Mesendoderm (in vitro differentiated cells): ENCODE measurements around the gene LDLR.

Source experiments
- DNase-seq: peaks from one replicate; pipeline ENCODE4 v3.0.0; 2013
- H2AK5ac ChIP-seq: 2 replicates; pipeline ENCODE4 v1.6.1; 2013; ENCODE audit warnings: low read length, inconsistent platforms
- H2BK120ac ChIP-seq: 2 replicates; pipeline ENCODE4 v1.6.1; 2013; ENCODE audit warnings: low read depth, mild to moderate bottlenecking, low read length, moderate library complexity, mixed read lengths
- H2BK15ac ChIP-seq: replicated peaks from 2 replicates; pipeline ENCODE4 v1.6.1; 2013; ENCODE audit warnings: low read depth, mild to moderate bottlenecking, moderate library complexity
- H2BK5ac ChIP-seq: 2 replicates; pipeline ENCODE4 v1.6.1; 2013; ENCODE audit warnings: low read length, inconsistent platforms
- H3K18ac ChIP-seq: 2 replicates; pipeline ENCODE4 v1.6.1; 2013; ENCODE audit warnings: mild to moderate bottlenecking, low read length, mixed read lengths
- H3K23ac ChIP-seq: one replicate; pipeline ENCODE4 v1.6.1; 2013; ENCODE audit warnings: low read length
- H3K27ac ChIP-seq: 2 replicates; pipeline ENCODE4 v1.5.1; 2013; ENCODE audit warnings: low read depth, mild to moderate bottlenecking, inconsistent platforms, low read length, moderate library complexity
- H3K27me3 ChIP-seq: 2 replicates; pipeline ENCODE4 v1.6.1; 2013; ENCODE audit warnings: low read length, control low read depth, mild to moderate bottlenecking, inconsistent platforms; ENCODE audit not compliant: insufficient read depth, poor library complexity
- H3K36me3 ChIP-seq: 2 replicates; pipeline ENCODE4 v1.6.1; 2013; ENCODE audit warnings: low read length, inconsistent platforms; ENCODE audit not compliant: control insufficient read depth, insufficient read depth
- H3K4ac ChIP-seq: one replicate; pipeline ENCODE4 v1.6.1; 2013; ENCODE audit warnings: low read depth, mild to moderate bottlenecking, low read length, moderate library complexity
- H3K4me1 ChIP-seq: 2 replicates; pipeline ENCODE4 v1.6.1; 2013; ENCODE audit warnings: low read depth, low read length, inconsistent platforms; ENCODE audit not compliant: control insufficient read depth
- H3K4me2 ChIP-seq: 2 replicates; pipeline ENCODE4 v1.6.1; 2013; ENCODE audit warnings: low read length
- H3K4me3 ChIP-seq: 2 replicates; pipeline ENCODE4 v1.5.1; 2013; ENCODE audit warnings: mild to moderate bottlenecking, low read length
- H3K56ac ChIP-seq: one replicate; pipeline ENCODE4 v1.6.1; 2013; ENCODE audit warnings: low read length
- H3K79me1 ChIP-seq: 2 replicates; pipeline ENCODE4 v1.6.1; 2013; ENCODE audit warnings: low read length, inconsistent platforms
- H3K79me2 ChIP-seq: 2 replicates; pipeline ENCODE4 v1.6.1; 2013; ENCODE audit warnings: mild to moderate bottlenecking, low read length; ENCODE audit not compliant: control insufficient read depth, insufficient read depth
- H3K9ac ChIP-seq: 2 replicates; pipeline ENCODE4 v1.6.1; 2013; ENCODE audit warnings: low read length, inconsistent platforms
- H4K5ac ChIP-seq: one replicate; pipeline ENCODE4 v1.6.1; 2013; ENCODE audit warnings: low read length
- H4K8ac ChIP-seq: one replicate; pipeline ENCODE4 v1.6.1; 2013; ENCODE audit warnings: low read depth, mild to moderate bottlenecking, control low read depth, low read length, moderate library complexity
- WGBS: extraction: QIAGEN DNeasy Blood & Tissue Kit; methylation state at CpG from one replicate; pipeline ENCODE4 v1.1.7; 2013; ENCODE audit warnings: low lambda C conversion rate, missing lambda C conversion rate; ENCODE audit not compliant: insufficient coverage; ENCODE audit errors: extremely low coverage; 5-methylcytosine and 5-hydroxymethylcytosine counted together

Gene LDLR

GRCh38 chr19:11172576-11172975 lies 83.3 kb downstream of the LDLR start:
- Histone ChIP-seq H3K27me3 (no peaks in the 10 kb centered on the region), H3K4me2 (no peak overlapping the region), H2BK15ac (no peak overlapping the region), H3K23ac (no peak overlapping the region), H3K4me3 (no peak overlapping the region), H3K79me2 (no peaks in the 10 kb centered on the region), H2AK5ac (no peak overlapping the region), H3K9ac (no peak overlapping the region), H2BK5ac (no peak overlapping the region), H3K79me1 (no peaks in the 10 kb centered on the region), H4K8ac (no peak overlapping the region), H2BK120ac (no peak overlapping the region), H3K56ac (no peak overlapping the region), H3K4ac (no peak overlapping the region), H3K27ac (no peak overlapping the region), H3K18ac (no peak overlapping the region), H3K36me3 (peaks cover 8% of the 10 kb centered on the region), H3K4me1 (no peaks in the 10 kb centered on the region), H4K5ac (no peak overlapping the region)
- no CpG with 5 or more reads among the region's 6 CpGs for WGBS
- no peak for DNase-seq

GRCh38 chr19:11173516-11174155 lies 84.4 kb downstream of the LDLR start:
- H3K27ac ChIP-seq = no peak overlapping the region
- no peak for DNase-seq
- no peak overlapping the region for H3K4me3 ChIP-seq
- no peak overlapping the region for H3K4ac ChIP-seq
- no peak overlapping the region for H2BK15ac ChIP-seq
- no peak overlapping the region for H4K5ac ChIP-seq
- H3K79me1 ChIP-seq = no peaks in the 10 kb centered on the region
- H3K56ac ChIP-seq = no peak overlapping the region
- H2BK120ac ChIP-seq = no peak overlapping the region
- H3K23ac ChIP-seq = no peak overlapping the region
- WGBS = no CpG with 5 or more reads among the region's 8 CpGs
- H3K27me3 ChIP-seq = no peaks in the 10 kb centered on the region
- no peaks in the 10 kb centered on the region for H3K79me2 ChIP-seq
- H3K9ac ChIP-seq = no peak overlapping the region
- no peaks in the 10 kb centered on the region for H3K4me1 ChIP-seq
- H3K4me2 ChIP-seq = no peak overlapping the region
- H2BK5ac ChIP-seq = no peak overlapping the region
- H3K18ac ChIP-seq = no peak overlapping the region
- no peak overlapping the region for H4K8ac ChIP-seq
- H2AK5ac ChIP-seq = no peak overlapping the region
- peaks cover 8% of the 10 kb centered on the region for H3K36me3 ChIP-seq

DNA sequence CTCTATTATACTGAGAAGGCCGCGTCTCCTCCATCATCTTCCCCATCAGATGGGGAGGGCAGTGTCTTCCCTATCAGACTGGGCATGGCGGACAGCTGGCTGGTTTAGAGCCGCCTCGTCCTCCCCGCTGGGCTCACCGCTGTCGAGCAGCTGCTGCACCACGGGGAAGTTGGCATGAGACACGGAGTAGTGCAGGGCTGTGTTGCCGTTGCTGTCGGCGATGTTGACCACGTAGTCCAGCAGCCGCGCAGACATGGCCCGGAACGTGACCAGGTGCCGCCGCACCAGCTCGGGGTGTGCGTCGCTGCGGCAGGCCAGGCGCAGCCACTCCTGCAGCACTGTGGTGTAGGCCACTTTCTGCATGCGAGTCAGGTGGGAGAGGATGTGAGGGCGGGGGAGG lies 85.1 kb downstream of the LDLR start:
- H3K36me3 ChIP-seq = peaks cover 8% of the 10 kb centered on the region
- H3K56ac ChIP-seq = no peak overlapping the region
- WGBS = no CpG with 5 or more reads among the region's 27 CpGs

DNA sequence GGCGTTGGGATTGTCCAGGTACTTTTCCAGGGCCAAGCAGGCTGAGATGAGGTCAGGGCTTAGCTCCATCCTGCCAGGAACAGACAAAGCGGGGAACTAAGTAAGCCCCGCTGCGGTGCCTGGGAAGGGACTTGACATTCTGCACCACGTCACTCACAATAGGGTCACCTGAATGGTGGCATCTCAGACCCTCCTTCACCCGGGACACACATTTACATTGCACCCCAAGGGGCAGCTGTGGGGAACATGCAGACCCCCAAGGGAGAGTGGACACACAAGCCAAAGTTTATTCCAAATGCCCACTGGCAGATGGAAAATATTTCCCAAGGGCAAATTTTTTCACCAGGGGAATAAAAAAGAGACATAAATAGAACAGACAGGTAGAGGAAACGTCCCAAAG lies 86.7 kb downstream of the LDLR start:
- no peak overlapping the region for H2AK5ac ChIP-seq
- H3K79me2 ChIP-seq = no peaks in the 10 kb centered on the region
- no peaks in the 10 kb centered on the region for H3K79me1 ChIP-seq
- H3K27me3 ChIP-seq = no peaks in the 10 kb centered on the region
- H3K9ac ChIP-seq = no peak overlapping the region
- no peak overlapping the region for H2BK5ac ChIP-seq
- no peak overlapping the region for H2BK15ac ChIP-seq
- H3K4me2 ChIP-seq = no peak overlapping the region
- H3K4ac ChIP-seq = no peak overlapping the region
- H3K36me3 ChIP-seq = peaks cover 10% of the 10 kb centered on the region
- H3K4me1 ChIP-seq = no peaks in the 10 kb centered on the region
- no peak overlapping the region for H4K8ac ChIP-seq
- H4K5ac ChIP-seq = no peak overlapping the region
- H3K23ac ChIP-seq = no peak overlapping the region
- H2BK120ac ChIP-seq = no peak overlapping the region
- H3K56ac ChIP-seq = no peak overlapping the region
- no peak overlapping the region for H3K4me3 ChIP-seq
- H3K18ac ChIP-seq = no peak overlapping the region
- WGBS = no CpG with 5 or more reads among the region's 7 CpGs
- DNase-seq = no peak
- no peak overlapping the region for H3K27ac ChIP-seq

More for the DNA sequence above, 85.1 kb downstream of the LDLR start:
- H3K4me1 ChIP-seq = no peaks in the 10 kb centered on the region
- H2BK5ac ChIP-seq = no peak overlapping the region
- no peak overlapping the region for H3K4me3 ChIP-seq
- no peak overlapping the region for H2BK15ac ChIP-seq
- no peak overlapping the region for H3K18ac ChIP-seq
- H3K4me2 ChIP-seq = no peak overlapping the region
- H2AK5ac ChIP-seq = no peak overlapping the region
- H3K79me2 ChIP-seq = no peaks in the 10 kb centered on the region
- H3K23ac ChIP-seq = no peak overlapping the region
- no peak overlapping the region for H3K4ac ChIP-seq
- no peak overlapping the region for H4K5ac ChIP-seq
- H2BK120ac ChIP-seq = no peak overlapping the region
- no peak overlapping the region for H4K8ac ChIP-seq
- no peak overlapping the region for H3K9ac ChIP-seq
- H3K79me1 ChIP-seq = no peaks in the 10 kb centered on the region
- no peaks in the 10 kb centered on the region for H3K27me3 ChIP-seq
- DNase-seq = no peak
- H3K27ac ChIP-seq = no peak overlapping the region

DNA sequence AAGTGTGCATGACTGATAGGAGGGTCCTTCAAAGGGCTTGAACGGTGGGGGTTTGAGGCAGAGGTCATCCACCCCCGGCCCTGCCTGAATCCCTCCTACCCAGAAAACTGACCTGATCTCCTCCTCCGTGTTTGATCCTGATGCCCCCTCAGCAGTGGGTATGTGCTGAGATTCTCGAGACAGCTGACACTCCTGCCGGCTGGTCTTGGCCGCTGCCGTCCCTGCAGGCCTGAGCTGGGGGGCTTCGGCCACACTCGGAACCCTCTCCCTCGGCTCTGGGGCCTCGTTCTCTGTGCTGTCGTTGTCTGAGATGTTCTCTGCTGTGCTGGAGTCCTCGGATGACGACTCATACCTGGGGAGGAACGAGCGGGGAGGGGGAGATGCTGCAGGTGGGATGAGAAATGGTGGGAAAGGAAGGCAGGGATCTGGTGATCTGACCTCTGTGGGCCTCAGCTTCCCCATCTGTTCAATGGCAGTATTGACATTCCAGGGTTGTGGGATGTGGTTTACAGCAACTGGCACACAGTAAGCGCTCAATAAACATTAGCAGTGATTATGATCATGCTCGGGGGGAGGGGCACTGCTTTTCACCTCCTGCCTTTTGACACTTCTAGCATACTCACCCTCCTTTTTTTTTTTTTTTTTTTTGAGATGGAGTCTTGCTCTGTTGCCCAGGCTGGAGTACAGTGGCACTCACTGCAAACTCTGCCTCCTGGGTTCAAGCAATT lies 87.4 kb downstream of the LDLR start:
- Histone ChIP-seq H3K79me1 (no peaks in the 10 kb centered on the region), H3K36me3 (peaks cover 10% of the 10 kb centered on the region), H4K8ac (no peak overlapping the region), H2BK120ac (no peak overlapping the region), H3K4me1 (no peaks in the 10 kb centered on the region), H3K18ac (no peak overlapping the region), H3K27ac (no peak overlapping the region), H3K56ac (no peak overlapping the region), H3K4me2 (no peak overlapping the region), H3K9ac (no peak overlapping the region), H2BK15ac (no peak overlapping the region), H3K79me2 (no peaks in the 10 kb centered on the region), H2AK5ac (no peak overlapping the region), H4K5ac (no peak overlapping the region), H3K27me3 (no peaks in the 10 kb centered on the region), H3K4me3 (no peak overlapping the region), H3K23ac (no peak overlapping the region), H3K4ac (no peak overlapping the region), H2BK5ac (no peak overlapping the region)
- no peak for DNase-seq
- WGBS = no CpG with 5 or more reads among the region's 18 CpGs
